Dedifferentiated amniotic fluid mesenchymal stem cell (primary cell): Measurements from ENCODE around the gene SYNRG.
"Not testable (repeated sequence)": the region's sequence is repeated elsewhere in the genome, so short reads cannot be mapped to it uniquely, and the experiment has no call there.

Experiments used
- DNase-seq: peaks from one replicate; pipeline ENCODE4 v3.0.0-alpha.2; 2016; ENCODE audit errors: extremely low spot score

SYNRG gene

DNA sequence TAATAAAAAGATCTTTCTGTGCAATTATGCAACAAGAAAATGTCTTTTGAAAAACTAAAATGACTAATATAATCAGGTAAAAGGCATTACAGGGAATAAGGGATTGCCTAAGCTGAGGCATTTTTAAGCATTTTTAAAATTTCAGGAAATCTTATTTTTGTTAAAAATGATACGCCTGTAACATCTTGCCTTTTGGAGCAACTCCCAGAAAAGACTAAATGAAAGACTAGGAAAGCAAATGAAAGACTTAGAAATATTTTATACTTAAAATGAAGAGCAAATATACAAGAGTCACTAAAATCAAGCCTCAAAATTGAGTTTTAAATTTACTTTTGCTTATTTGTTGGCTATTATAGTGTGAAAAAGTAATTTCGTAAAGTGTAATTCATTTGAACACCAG is 63.7 kb downstream of the SYNRG start:
- DNase-seq = no peak

DNA sequence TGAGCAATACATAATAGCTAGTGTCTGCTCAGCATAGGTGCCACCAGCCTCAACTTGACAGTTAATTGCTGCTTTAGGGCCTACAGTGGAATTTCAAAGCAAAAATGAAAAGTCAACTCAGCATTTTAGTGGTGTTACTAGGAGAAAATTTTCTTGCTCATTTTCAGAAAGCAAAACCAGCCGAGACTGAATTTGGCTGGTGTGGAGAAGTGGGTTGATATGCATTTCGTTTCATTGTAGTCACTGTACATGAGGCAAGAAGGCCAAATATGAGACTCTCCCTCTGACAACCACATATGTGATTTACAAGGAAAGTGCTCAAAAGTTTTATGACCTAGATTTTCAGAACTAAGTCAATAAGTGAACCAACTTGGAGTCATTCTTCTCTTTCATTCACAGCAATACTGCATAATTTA is 65.6 kb downstream of the SYNRG start:
- DNase-seq = no peak

DNA sequence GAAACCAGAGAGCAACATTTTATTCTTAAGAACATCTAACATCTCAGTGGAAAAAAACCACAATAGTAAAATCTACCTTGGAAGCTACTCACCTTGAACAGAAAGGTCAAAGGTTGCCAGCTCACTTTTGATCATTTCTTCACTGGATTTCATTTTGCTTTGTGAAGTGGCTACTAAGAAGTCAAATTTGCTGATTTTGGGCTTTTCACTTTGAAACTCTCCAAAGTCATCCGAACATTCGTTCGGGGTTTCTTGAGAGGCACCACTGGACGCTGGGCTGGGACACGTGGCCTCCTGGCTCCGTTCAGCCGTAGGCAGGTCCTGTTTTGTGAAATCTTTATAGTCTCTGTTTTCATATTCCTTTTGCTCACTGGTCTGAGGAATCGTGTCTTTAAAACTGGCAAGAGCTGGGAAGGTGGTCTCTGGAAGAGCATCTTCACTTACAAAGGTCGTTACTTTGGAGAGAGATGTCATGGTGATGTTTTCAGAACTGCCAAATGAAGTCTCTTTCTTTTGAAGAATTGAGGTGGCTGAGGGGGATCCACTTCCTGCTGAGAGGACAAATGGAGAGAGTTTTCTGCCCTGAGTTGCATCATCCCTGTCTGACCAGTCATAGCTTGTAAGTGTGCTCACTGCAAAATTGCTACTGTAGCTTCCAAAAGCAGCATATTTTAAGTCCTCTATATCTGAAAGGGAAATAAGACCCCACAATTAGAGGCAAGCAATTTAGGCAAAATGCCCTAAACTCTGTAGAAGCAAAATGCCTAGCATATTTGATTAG is 67.1 kb downstream of the SYNRG start:
- DNase-seq = peak; percentile 83

DNA sequence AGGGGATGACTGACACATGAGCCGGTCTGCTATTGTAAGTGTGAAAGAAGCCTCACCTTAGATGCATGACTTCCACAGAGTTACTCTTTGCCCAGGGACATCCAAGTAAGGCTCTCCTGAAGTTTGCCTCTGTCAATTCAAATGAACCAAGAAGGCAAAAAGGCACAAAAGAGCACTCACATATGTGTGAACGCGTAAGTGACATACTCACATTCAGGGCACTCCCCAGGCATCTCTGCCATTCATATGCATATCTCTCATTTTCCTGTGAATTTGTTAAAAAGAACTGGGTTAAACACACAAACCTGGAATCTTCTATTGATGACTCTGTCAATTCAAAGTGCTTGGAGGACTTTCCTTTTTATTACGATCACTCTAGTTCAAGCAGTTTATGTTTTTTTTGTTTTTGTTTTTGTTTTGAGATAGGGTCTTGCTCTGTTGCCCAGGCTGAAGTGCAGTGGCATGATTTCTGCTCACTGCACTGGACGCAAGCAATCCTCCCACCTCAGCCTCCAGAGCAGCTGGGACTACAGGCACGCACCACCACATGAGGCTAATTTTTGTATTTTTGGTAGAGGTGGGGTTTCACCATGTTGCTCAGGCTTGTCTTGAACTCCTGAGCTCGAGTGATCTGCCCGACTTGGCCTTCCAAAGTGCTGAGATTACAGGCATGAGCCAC is 70.1 kb downstream of the SYNRG start:
- DNase-seq = no peak

DNA sequence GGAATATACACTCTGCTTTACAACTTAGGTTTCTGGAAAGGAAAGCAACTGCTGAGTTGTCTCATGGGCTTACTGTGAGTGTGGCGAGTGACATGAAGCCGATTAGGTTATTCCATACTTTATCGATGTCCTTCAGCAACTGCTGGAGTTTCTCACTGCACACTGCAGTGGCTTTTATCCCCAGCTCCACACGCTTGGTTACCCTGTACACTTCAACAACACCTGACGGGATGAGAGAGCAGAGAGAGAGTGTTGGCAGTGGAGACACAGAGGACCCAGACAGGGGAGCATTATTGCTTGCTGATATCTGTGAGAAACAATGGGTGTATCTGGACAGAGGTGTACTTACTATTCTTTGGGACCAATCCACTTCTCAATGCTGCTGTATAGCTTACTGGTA is 73.3 kb downstream of the SYNRG start:
- DNase-seq = no peak

DNA sequence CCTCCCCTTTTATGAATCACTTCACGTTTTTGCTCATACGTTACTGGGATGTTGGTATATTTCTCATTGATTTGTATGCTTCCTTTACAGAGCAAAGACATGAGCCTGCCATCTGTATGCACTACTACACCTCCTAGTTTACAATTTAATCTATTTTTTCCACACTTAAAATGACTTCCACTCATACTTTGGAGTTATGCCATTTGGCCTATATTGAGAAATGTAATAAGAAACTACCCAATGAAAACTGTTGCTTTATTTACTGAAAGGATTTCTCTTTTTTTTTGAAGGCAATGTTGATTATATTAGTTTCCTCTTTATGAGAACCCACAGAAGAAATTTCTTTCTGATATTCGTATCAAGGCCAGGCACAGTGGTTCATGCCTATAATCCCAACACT is 76.5 kb downstream of the SYNRG start:
- DNase-seq = no peak

DNA sequence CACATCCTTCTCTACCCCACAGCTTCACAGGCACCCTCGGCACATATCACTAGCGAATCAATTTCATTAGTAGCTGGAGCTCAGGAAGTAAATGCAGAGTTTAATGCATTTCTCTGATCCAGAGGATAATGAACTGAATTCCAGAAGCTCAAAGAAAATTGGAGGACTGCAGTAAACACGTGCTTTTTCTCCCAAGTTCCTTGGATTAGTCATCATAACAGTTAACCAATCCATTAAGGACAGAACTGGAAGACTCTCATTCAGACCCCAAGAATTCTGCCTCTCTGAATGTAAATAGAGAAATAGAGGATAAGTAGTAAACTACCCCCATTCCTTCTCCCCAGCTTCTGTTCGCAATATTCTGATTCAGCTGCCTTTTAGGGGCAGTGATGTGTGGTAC is 78.8 kb downstream of the SYNRG start:
- no peak for DNase-seq

DNA sequence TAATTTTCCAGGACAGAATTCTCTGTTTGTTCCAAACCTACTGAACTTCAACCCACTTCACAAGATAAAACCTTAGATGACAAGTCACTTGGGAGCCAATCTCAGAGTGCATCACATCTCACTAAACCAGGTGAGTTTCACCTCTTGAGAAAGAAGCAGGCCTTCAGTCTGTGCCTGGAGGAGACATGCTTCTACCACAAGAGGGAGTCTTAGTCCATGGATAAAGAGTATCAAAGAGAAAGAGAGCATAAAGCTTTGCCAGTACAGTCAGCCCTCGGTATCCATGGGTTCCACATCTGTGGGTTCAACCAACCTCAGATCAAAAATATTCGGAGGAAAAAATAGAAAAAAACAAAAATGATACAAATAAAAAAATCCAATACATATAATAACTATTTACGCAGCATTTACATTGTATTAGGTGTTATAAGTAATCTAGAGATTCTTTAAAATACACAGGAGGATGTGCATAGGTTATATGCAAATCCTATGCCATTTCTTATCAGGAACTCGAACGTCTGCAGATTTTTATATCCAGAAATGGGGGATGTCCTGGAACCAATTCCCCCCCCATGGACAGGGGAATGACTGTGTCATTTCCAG is 81.9 kb downstream of the SYNRG start:
- DNase-seq = peak; percentile 63

DNA sequence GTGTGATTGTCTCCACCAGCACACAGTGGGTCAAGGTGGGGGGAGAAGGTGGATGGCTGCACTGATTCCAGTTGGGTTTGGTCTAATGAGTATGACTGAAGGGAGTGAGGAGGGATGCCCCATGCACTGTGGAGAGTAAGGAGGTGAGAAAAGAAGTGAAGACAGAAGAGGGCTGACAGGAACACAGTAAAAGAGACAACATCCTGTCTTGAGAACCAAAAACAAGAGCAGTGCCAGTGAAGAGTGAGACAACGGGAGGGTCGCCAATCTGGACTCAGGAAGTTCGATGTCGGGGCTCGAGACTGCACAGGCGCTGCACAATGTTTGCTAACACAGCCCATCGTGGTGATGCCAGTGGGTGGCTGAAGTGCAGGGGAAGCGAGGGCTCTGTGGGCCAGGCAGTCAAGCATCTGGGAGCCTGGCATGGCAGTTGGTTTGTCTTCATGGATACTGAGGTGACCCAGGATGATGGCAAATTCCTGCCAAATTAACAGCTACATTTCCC is 85.5 kb downstream of the SYNRG start:
- DNase-seq = no peak

DNA sequence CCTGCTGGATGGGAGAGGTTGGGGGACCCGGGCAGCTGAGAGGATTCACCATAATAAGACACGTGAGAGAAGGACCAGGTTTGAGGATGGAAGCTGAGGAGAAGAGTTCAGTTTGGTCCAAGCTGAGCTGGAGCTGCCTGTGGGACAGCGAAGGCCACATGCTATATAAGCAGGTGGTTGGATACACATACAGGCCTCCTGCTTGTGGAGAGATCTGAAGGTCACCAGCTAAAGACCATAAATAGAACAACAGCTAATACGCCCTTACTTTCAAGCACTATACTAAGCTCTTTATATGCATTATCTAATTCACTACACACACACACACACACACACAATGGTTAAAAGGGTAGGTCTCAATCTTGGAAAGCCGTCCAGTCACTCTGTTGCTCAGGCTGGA is 87.4 kb downstream of the SYNRG start:
- no peak for DNase-seq

DNA sequence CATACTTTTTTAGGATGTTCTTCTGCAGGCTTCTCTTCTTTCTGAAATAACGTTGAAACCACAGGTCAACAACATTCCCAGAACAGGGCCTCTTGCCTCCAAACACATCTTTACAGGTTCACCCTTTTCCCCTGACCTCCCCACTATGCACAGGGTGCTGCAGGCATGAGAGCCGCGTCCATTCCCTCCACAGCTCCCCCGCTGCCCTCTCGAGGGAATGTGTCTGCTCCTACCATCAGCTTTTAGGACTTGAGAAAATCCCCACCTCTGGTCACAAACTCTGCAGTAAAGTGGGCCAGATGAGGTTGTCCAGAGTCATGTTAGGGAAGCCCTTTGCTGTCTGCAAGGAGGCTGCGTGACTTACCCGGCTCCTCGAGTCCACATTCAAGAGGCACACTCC is 89.0 kb downstream of the SYNRG start:
- no peak for DNase-seq

DNA sequence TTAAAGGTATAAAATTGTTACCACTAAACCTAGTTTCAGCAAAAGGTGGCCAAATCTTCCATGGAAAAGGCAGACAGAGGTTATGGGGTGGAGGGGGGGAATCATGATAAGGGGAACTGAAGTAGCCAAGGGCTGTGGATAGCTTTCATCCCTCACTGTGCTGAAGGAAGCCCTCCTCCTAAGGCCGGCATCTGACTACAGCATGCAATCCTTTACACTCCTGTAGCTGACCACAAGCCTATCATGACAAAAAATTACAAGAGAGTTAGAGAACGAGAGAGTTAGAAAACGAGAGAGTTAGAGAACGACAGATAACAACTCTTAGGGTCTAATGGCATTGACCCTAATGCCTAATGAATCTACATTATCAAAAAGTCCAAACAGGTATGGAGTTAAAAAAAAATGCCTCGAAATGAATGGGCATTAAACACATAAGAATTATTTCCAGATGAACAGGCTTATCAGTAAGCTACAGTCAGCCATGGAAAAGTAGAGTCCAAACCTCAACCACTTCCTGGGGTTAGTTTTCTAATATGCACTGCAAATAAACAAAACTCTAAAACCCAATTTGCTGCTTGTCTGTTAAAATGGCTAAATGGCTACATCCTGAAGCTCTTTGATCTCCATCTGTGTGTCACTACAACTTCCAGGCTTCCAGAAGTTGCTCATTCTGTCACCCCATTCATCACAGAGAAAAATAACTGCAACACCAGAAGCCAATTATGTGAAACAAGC is 89.8 kb downstream of the SYNRG start:
- DNase-seq = no peak

DNA sequence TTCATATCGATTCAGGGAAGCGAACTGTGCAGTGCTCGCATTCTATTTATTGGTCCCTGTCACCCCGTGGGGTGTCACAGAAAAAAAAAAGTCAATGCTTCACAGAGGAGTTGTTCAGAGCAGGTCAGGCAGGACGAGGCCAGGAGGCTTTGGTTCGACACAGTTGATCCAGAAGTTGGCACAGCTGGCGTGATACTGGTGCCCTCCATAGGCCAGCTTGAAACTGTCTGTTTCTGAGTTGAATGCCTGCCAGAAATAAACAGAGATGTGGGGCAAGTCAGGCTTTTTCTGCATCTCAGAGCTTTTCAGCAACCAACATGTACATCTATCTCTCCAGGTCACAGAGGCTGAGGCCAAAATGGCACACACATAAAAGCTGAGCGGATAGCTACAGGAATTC is 90.4 kb downstream of the SYNRG start:
- DNase-seq = no peak

DNA sequence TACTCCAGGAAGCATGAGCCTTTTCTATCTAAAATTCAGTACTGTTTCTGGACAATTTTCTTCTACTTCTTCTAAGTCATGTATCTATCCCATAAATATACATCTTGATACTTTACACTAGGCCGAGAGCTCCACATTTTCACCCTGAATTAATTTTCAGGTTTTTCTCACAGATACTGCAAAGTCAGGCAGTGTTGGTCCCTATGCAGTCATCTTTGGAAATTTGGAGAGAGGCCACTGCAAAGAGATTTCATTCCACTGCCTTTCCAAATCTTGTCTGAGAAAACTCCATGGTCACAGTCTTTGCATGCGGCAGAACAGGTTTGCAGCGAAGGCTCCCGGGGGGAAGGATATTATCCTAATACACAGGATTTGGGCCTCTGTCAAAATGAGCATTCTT is 91.3 kb downstream of the SYNRG start:
- DNase-seq = no peak

DNA sequence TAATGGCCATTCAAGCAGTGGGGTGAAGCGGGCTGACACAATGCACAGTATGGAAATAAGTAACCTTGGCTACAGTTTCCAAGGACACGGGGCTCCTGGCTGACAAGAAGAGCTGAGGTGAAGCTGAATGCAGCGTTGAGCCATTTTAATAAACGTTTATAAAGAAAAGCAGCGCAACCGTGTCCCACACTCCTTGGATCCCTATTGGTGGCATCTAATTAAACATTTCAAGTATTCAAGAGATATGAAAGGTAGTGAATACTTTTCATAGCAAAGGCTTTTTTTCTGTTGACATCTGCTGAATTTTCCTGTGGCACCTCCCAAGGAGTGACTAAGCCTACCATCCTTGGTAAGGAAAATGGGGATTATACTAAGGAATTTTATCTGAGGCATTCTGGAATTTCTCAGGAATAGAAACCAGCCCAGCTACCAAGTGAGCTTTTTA is 93.1 kb downstream of the SYNRG start:
- DNase-seq = no peak

DNA sequence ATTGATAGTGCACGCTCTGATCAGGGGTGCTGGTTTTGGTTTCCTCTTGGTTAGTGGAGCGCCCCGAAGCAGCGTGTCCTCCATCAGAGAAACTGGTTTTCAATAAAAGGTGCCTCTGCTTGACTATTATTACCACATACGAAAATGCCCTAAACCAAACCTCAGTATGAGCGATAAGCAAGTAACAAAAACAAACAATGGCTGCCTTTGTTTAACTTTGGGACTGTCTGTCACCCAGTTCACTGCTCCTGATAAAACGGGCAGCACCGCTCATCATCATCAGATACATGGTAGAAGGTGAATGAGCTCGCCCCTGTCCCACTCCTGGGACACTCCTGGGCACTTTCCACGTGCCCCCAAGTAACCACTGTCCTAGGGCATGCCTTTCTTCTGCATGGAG is 95.5 kb downstream of the SYNRG start:
- no peak for DNase-seq

DNA sequence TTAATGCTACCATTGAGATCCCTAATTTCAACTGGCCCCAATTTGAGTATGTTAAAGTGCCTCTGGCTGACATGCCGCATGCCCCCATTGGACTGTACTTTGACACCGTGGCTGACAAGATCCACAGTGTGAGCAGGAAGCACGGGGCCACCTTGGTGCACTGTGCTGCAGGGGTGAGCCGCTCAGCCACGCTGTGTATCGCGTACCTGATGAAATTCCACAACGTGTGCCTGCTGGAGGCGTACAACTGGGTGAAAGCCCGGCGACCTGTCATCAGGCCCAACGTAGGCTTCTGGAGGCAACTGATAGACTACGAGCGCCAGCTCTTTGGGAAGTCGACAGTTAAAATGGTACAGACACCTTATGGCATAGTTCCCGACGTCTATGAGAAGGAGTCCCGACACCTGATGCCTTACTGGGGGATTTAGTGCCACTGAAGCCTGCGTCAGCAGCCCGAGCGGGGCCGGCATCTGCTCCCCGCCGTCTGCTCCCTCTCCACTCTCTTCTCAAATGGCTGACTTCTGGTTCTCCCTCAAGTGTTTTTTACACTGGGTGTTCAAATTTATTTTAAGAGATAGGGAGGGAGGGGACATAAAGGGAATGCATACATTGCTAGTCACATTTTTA is 96.7 kb downstream of the SYNRG start:
- DNase-seq = no peak

DNA sequence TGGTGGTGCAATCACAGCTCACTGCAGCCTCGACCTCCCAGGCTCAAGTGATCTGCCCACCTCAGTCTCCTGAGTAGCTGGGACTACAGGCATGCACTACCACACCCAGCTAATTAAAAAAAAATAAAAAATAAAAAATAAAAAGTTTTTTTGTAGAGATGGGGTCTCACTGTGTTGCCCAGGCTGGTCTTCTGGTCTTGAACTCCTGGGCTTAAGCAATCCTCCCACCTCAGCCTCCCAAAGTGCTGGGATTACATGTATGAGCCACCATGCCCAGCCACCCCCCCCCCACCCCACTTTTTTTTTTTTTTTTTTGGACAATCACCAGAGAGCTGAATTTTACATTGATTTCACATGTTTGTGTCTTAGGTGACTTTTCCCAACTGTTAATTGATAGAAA is 97.6 kb downstream of the SYNRG start:
- not testable (repeated sequence) for DNase-seq

DNA sequence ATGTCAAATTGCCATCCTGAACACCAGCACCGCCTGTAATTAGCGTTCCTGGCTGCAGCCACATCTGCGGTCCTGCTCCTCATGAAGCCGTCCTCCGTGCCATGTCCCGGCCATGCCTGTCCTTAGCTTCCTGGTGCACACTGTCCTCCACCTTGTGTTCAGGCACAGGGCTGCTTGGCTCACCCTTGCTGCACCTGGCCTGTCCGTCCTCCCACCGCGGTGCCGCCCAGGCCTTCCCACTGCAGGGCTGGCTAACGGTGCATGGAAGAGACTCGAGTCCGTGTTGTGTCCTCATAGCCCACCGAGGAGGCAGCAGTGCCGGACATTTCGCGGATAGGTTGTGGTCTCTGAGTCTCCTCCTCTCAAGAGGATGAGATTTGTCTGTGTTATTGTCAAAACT is 99.2 kb downstream of the SYNRG start:
- DNase-seq = no peak

DNA sequence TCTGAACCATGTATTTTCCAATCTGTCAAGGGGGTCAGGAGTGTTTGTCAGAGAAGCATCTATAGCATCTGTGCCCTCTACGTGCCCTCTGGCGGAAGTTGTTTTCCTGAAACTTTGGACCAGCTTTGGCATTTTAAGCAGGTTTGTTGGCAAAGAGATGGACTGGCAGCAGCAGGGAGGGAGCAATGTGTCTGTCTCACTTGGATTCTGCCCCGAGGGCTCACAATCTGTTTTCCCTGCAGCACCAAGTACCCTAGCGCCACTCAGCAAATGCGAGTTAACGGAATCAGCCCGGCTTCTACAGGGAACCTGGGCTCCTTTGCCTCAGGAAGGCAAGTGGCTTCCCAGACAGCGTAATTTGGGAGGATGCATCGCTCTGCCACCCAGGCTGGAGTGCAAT is 102.1 kb downstream of the SYNRG start:
- no peak for DNase-seq

DNA sequence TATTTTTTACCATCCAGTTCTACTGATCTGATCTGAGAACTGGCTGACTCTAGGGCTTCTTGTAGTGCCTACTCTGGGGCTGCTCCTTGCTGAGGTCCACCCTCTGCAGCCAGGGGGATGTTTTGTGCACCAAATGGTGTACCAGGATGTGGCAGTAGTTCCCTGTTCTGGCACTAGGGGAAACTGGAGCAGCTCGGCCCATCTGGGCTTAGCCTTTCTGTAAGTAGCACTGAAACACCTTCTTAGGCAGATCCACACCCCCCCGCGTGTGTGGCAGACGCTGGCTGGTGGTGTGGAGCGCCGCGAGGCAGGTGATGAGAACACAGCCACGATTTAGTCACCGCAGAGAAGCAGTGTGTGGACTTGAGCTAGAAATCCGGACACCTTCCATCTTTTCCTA is 102.5 kb downstream of the SYNRG start:
- no peak for DNase-seq

DNA sequence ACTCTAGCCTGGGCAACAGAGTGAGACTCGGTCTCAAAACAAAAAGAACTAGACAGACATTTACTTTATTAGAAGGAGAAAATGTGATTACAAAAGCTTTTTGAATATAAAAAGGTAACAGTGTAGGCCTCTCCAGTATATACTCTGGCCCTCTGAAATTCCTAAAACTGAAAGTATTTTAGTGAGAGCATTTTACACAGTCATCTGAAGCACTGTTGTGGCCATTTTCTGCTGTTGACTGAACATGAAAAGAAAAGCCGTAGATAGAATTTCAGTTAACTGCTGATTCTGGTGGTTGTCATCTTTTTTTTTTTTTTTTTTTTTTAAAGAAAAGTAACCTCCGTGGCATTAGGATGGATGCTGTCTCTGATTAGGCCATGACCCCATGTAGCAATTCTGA is 103.9 kb downstream of the SYNRG start:
- DNase-seq = no peak
